GM19397 (cell line): ENCODE results near the gene KRTAP16-1.
"Not testable (repeated sequence)": the region's sequence is repeated elsewhere in the genome, so short reads cannot be mapped to it uniquely, and the experiment has no call there.

Experiments used
- ATAC-seq: cut with Tn5 transposase; IDR thresholded peaks from one replicate; pipeline ENCODE4 v1.9.1; 2021; ENCODE audit warnings: mild to moderate bottlenecking, moderate library complexity; ENCODE audit not compliant: unreplicated experiment

The KRTAP16-1 gene

DNA sequence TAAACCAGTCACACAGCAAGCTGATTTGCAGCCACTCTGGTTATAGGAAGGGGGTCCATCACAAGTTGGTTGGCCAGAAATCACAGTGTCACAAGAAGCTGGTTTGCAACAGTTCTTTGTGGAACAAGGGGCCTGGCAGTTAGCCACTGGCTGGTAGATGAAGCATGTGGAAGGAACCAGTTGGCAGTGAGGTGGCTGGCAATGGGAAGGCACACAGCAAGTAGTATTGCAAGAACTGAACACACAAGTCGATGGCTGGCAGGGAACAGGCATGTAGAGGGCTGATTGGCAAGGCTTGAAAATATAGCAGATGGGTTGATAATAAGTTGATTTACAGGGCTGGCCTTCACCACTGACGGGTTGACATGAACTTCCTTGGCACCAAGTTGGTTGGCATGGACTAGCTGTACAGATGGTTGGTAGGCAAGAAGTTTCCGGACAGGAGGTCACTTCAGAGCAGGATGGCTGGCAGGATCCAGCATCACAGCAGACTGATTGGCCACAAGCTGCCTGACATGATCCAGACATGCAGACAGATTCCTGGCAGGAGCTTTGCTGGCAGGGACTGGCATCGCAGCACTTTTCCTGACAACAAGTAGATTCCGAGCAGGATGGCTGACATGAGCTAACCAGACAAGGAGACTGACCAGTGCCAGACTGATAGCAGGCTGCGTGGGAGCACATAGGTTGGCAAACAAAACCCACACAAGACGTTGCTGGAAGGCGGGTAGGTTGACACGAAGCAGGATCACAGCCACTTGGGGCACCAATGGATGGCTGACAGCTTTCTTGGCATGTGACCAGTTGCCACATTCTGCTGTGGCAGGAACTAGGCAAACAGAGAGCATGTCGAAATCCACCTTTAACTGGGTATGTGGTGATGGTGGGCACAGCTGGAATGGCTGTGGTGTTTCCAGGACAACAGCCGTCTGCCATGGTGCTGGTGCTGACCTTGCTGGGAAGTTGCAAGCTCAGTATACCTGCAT is 6.9 kb downstream of the KRTAP16-1 start, which contains the start of gene KRTAP29-1:
TSS of gene KRTAP29-1 (minus strand) at position 936 of the 986 bp plus-strand sequence. CDS start at position 936, 0 bp downstream.
- no peak for ATAC-seq

DNA sequence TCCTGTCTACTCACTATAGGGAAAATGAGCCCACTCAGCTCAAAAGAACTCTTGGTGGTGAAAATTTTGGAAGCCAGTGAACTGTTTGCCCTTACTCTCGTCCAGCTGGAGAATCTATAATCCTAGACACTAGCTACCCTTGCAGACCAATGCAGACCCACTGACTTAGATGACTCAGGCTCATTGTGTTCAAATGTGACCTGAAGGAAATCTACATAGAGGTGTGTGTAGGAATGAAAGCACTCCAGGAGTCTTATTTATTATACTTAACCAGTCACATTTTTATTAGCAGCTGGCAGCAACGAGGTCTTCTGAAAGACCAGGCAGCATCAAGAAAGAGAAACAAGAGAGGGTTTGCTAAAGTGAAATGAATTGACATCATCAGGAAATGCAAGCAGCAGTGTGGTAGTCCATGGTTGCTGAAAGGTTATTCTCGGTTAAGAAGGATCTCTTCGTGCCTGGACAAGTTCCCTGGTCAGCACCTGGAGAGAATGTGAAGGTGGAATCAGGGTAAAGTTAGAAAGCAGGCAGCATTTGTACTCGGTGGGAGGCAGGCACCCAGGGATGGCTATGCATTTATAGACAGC is 7.8 kb downstream of the KRTAP16-1 start:
- ATAC-seq: no peak

DNA sequence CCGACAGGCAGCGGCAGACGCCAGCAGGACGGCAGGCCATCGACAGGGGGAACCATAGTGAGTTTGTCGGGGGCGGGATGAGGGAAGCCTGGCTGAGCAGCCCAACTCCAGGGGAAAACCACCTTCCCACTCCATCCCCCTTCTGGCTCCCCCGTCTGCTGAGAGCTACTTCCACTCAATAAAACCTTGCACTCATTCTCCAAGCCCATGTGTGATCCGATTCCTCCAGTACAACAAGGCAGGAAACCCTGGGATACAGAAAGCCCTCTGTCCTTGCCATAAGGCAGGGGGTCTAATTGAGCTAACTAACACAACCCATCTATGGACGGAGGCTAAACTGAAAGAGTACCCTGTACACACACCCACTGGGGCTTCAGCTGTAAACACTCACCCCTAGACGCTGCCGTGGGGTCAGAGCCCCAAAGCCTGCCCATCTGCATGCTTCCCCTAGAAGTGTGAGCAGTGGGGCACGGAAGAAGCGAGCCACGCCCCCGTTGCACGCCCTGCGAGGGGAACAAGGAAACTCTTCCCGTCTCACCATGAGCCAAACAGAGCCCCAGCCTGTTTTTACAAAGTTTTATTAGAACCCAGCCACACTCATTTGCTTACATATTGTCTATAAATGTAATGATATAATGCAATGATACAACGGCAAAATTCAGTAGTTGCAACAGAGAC is 10.5 kb downstream of the KRTAP16-1 start:
- ATAC-seq: no peak

DNA sequence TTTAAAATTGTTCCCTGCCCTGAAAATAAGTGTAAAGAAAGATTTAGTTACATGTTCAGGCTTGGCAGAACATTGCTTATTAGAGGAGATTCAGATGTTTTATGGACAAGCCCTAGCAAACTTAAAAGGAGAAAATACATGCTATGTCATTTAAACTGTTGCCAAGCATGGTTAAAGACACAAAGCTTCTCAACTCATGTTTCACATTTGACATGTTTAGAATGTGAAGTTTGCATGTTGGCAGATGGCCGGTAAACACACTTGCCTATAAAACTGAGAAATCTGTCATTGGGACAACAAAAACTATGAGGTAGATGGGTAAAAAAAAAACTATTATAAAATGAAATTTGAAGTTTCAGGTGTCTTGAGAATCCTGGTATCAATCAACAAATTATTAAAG is 12.3 kb downstream of the KRTAP16-1 start:
- no peak for ATAC-seq

DNA sequence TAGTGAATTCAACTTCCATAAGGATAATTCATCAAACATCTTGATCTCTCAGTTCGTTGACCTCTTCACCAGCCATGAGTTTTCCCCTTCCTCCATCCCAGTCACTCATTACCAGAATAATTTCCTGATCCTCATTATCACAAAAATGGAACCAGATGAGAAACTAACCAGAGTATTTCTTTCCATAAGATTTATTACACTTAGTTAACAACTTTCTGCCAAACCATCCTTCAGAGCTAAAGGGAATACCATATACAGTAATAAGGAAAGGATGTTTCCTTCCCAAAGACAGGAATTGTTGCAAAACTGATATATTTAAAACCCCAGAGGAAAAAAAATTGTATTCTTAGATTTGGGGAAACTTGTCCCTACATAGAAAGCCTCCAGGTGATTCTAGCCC is 15.1 kb downstream of the KRTAP16-1 start:
- no peak for ATAC-seq

DNA sequence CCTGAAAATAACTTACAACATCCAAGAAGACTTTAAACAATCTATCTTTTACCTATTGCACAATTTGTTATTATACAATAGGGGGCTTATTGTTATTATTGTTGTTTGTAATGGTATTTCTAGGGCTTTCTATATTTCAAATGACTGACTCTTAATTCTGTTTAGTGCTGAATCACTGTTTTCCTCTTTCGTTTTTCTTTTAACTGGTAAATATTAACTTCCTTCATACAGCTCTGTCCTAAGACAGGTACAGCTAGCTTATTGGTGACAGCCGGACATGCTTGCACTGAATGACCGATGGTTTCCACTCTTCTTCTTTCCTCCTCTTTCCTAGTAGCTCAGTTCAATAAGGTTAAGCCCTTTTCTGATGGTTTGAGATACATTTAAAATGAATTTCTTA is 22.1 kb downstream of the KRTAP16-1 start:
- ATAC-seq: no peak

DNA sequence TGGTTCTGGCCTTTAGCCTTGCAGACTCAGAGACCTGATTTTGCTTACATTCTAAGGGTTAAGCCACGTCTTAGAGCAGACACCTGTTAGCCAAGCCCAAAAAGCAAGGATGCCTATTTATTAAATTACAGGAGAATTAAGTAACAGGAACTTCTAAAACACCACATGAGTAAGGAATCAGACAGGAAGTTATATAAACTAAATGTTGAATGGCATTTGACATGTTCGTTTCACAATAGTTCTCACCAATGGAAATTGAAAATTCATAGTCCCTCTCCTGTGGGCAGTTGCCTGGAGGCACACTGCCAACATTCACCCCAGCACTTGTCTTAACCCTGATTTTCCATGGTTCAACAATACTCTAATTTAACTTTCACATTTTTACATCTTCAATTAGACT is 24.6 kb downstream of the KRTAP16-1 start:
- no peak for ATAC-seq

DNA sequence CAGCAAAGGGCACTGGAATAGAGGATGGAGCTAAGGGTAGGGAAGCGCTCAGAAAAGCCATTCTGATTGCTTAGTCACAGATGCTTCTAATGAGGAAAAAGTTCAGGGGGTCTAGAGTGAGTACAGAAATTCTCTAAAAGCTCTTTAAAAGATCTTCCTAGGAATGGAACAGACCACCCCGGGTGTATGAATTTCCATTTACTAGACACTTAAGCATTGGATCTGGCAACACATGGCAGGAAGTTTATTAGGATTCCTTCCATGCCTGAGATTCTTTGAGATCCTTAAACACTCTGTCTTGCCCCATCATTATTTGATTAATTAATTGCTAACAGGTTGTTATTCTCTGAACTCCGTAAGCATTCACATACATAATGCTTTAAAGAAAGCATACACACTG is 25.1 kb downstream of the KRTAP16-1 start:
- no peak for ATAC-seq

DNA sequence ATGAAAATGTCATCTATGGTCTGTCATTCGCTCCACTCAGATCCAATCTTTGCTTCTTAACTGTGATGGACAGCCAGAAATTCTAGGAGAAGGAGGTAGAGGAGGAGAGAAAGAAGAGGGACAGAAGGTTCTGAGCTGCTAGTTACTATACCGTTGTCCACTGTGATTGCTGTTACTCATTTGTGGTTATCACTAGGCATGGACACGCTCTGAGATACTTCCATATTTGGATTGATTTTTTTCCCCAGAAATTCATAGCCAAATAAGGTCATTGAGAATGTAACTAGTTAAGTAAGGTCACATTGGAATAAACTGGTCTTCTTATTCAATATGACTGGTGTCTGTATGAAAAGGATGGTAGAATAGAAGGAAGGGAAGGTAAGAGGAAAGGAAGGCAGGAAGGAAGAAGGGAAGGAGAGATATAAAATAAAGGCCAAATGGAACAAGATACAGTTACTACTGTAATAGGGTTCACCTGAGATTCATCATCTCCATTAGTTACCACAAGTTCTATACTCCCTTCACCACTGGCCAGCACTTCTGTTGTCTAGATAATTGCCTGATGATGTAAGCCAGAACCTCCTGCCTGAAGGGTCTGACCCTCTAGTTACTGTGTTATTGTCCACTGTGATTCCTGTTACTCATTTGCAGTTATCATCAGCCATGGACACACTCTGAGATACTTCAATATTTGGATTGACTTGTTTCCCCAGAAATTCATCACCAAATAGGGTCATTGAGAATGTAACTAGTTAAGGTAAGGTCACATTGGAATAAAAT is 30.7 kb downstream of the KRTAP16-1 start:
- ATAC-seq: no peak

DNA sequence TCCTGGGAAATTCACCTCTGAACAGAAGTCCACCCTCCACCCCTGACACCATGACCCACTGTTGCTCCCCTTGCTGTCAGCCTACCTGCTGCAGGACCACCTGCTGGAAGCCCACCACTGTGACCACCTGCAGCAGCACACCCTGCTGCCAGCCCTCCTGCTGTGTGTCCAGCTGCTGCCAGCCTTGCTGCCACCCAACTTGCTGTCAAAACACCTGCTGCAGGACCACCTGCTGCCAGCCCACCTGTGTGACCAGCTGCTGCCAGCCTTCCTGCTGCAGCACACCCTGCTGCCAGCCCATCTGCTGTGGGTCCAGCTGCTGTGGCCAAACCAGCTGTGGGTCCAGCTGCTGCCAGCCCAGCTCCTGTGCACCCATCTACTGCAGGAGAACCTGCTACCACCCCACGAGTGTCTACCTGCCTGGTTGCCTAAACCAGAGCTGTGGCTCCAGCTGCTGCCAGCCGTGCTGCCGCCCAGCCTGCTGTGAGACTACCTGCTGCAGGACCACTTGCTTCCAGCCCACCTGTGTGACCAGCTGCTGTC is 33.4 kb downstream of the KRTAP16-1 start, which contains the start of gene KRTAP9-7:
TSS of gene KRTAP9-7 (plus strand) at position 51 of the 543 bp plus-strand sequence. CDS start at position 51, 0 bp downstream.
- ATAC-seq: not testable (repeated sequence)

DNA sequence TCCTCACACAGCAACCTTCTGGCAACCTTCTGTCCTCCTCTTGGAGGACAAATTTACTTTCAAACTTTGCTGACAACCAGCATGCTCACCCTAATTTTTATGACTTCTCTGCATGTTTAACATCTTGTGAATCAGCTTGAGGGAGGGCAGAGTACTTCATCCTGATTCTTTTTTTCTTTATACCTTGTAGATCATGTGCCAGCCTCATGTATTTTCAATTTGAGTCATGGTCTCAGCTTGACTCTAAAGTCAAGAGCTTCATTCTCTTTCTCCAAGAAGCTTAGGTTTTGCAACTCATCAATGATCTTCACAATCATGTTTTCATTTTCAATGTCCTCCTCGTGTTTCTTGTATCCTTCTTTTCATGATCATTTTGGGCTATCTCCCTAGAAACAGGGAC is 37.3 kb downstream of the KRTAP16-1 start:
- no peak for ATAC-seq

DNA sequence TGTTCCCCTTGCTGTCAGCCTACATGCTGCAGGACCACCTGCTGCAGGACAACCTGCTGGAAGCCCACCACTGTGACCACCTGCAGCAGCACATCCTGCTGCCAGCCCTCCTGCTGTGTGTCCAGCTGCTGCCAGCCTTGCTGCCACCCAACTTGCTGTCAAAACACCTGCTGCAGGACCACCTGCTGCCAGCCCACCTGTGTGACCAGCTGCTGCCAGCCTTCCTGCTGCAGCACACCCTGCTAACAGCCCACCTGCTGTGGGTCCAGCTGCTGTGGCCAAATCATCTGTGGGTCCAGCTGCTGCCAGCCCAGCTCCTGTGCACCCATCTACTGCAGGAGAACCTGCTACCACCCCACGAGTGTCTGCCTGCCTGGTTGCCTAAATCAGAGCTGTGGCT is 37.8 kb downstream of the KRTAP16-1 start:
- not testable (repeated sequence) for ATAC-seq

DNA sequence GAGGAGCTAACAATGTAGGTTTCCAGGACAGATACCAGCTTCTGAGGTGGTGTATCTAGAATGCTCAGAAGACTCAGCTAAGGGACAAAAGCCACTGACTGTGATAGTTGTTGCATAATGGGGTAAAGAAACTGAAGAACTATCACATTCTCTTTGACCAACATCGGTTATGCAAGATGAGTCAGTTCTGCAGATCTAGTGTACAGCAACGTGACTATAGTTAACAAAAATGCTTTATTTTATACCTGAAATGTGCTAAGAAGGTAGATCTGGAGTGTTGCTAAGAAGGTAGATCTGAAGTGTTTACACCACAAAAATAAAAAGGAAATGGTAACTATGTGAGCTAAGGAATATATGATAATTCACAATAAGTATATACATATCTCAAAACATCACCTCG is 41.4 kb downstream of the KRTAP16-1 start:
- no peak for ATAC-seq

DNA sequence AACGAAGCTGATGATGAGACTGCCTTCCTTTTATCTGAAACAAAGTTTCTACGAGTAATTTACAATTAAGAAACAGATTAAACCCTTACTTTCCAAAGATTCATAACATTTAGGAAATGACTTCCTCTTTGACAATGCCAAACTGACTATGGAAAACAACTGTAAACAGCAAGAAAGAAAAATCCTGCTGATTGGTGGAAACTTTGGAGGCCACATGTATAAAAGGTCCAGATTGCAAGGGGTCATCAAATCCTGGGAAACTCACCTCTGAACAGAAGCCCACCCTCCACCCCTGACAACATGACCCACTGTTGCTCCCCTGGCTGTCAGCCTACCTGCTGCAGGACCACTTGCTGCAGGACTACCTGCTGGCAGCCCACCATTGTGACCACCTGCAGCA is 44.0 kb downstream of the KRTAP16-1 start, which contains the start of gene KRTAP9-6:
TSS of gene KRTAP9-6 (plus strand) at position 301 of the 400 bp plus-strand sequence. CDS start at position 301, 0 bp downstream.
- ATAC-seq: no peak

DNA sequence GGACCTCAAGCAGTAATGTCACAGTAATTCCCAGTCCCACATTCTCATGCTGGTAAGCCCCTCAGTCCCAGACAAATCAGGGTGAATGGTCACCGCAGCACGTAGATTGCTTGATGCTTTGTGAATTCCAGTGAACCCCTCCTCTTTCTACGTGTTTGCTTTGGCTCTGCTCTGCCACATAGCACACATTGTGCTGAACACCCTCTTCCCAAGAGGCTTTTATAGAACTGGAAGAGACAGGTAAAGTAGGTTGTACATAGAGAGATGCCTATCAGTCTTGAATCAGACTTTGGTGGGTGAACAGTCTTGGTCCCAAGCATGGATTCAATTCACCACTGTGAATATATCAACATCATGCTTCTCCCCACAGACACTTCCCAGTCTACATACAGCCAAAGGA is 44.5 kb downstream of the KRTAP16-1 start:
- no peak for ATAC-seq

DNA sequence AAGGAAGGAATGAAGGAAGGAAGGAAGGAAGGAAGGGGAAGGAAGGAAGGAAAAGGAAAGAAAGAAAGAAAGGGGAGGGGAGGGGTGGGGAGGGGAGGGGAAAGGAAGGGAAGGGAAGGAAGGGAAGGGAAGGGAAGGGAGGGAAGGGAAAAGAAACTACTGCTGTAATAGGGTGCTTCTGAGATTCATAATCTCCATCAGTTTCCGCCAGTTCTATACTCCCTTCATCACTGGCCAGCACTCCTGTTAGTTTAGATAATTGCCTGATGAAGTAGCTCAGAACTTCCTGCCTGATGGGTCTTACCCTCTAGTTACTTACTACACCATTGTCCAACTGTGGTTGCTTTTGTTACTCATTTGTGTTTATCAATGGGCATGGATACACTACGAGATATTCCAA is 45.9 kb downstream of the KRTAP16-1 start:
- ATAC-seq: no peak

DNA sequence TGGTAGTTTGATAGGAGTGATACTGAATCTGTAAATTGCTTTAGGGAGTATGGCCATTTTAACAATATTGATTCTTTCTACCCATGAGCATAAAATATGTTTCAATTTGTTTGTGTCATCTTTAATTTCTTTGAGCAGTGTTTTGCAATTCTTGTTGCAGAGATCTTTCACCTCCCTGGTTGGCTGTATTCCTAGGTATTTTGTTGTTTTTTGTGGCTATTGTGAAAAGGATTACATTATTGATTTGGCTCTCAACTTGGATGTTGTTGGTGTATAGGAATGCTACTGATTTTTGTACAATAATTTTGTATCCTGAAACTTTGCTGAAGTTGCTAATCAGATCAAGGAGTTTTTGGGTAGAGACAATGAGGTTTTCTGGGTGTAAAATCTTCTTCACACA is 50.7 kb downstream of the KRTAP16-1 start:
- ATAC-seq: no peak
